ENCODE data around the gene NECTIN2.

The NECTIN2 gene

DNA sequence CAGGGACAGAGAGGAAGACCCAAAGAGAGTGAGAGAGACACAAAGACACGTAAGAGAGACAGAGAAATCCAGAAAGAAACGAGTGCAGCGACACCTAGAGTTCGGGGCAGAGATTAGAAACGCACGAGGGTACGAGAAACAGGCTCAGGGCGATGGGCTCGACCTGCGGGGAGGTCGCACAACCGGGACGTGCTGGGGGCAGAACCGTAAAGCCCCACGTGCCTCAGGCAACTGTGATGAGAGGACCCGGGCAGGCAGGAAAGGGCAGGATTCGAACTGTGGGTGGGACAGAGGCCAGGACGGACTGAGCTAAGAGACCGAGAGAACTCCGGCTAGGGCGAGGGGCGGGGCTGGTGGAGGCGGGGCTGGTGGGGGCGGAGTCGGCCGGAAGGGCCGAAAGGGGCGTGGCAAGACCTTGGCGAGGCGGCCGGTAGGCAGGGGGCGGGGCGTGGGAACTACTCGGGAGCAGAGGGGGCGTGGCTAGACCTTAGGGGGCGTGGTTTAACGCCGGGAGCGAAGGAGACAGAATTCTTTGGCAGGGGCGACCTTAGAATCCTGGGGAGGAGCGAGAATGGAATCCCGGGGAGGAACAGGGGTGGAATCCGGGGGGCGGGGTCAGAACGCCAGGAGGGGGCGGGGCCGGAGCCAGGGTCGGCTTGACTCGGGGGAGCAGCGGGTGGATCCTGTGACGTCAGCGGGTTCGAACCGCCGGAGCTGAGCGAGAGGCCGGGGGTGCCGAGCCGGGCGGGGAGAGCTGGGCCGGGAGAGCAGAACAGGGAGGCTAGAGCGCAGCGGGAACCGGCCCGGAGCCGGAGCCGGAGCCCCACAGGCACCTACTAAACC, at the start of gene NECTIN2:
TSS of gene NECTIN2 (plus strand) at position 686 of the 843 bp plus-strand sequence. CDS start 229 bp downstream, outside the sequence.
- H3K4me1 ChIP-seq (ENCODE audit: control insufficient read depth, insufficient read depth, low read length): peaks cover 45% of the 10 kb centered on the region

DNA sequence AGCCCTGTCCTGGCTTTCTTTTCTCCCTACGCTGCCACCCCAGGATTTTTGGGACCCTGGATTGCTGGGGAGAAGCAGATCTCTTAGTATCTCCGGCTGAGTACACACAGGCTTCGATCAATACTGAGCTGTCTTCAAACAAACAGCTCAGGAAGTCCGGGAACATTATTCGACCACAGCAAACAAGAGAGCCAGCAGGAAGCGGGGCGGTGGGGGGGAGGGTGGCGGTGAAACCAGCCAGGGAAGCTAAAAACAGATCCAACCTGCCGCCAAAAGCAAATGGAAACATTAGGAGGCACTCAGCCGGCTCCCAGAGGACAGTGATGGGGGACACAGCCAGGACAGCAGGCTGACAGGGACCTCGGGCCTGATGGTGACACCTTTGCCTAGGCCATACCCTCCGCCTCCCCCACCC, 49.4 kb upstream of the NECTIN2 start:
- Histone ChIP-seq H3K9ac (ENCODE audit: low read length) (no peak overlapping the region), H3K36me3 (ENCODE audit: control insufficient read depth, insufficient read depth, low read length) (peaks cover 10% of the 10 kb centered on the region), H3K4me3 (ENCODE audit: low read length) (no peak overlapping the region), H3K9me3 (ENCODE audit: control insufficient read depth, low read length) (no peaks in the 10 kb centered on the region), H3K4me1 (ENCODE audit: control insufficient read depth, insufficient read depth, low read length) (peaks cover 20% of the 10 kb centered on the region), H3K27me3 (ENCODE audit: control insufficient read depth, insufficient read depth, low read length) (no peaks in the 10 kb centered on the region)

More for the DNA sequence above, at the start of gene NECTIN2:
- peak within 1 kb of the TSS; percentile 98 for H3K9ac ChIP-seq (ENCODE audit: low read length)
- no peaks in the 10 kb centered on the region for H3K9me3 ChIP-seq (ENCODE audit: control insufficient read depth, low read length)
- H3K4me3 ChIP-seq (ENCODE audit: low read length): peak within 1 kb of the TSS; percentile 78
- H3K27me3 ChIP-seq (ENCODE audit: control insufficient read depth, insufficient read depth, low read length): no peaks in the 10 kb centered on the region
- no peaks in the 10 kb centered on the region for H3K36me3 ChIP-seq (ENCODE audit: control insufficient read depth, insufficient read depth, low read length)

DNA sequence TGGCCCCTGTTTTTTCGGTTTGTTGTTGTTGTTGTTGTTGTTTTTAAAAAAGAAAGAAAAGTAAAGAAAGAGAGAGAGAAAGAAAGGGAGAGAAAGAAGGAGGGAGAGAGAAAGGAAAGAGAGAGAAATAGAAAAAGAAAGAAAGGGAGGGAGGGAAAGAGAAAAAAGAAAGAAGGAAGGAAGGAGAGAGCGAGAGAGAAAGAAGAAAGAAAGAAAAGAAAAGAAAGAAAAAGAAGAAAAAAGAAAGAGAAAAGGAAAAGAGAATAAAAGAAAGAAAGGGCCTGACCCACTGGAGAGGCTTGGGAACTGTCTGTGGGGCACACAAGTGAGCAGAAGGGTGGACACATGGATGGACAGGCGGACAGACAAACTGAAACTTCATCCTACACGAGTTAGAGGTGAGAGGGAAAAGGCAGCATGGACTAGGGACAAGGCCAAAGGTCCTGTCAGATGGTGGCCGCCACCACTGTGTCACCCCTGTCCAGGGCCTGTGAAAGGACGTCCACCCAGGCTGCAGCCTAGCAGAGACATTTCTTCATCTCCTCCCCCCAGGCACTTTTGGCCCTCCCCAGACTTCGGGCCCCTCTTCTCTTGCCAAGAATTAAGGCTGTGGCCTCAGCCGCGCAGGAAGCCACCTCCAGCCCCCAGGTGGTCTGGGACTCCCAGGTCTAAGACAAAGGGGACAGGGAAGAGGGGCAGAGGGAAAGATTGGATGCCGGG, 46.3 kb upstream of the NECTIN2 start:
- Histone ChIP-seq H3K36me3 (ENCODE audit: control insufficient read depth, insufficient read depth, low read length) (peaks cover 5% of the 10 kb centered on the region), H3K4me3 (ENCODE audit: low read length) (no peak overlapping the region), H3K4me1 (ENCODE audit: control insufficient read depth, insufficient read depth, low read length) (peaks cover 20% of the 10 kb centered on the region), H3K9me3 (ENCODE audit: control insufficient read depth, low read length) (peaks cover 5% of the 10 kb centered on the region), H3K27me3 (ENCODE audit: control insufficient read depth, insufficient read depth, low read length) (no peaks in the 10 kb centered on the region), H3K9ac (ENCODE audit: low read length) (no peak overlapping the region)

DNA sequence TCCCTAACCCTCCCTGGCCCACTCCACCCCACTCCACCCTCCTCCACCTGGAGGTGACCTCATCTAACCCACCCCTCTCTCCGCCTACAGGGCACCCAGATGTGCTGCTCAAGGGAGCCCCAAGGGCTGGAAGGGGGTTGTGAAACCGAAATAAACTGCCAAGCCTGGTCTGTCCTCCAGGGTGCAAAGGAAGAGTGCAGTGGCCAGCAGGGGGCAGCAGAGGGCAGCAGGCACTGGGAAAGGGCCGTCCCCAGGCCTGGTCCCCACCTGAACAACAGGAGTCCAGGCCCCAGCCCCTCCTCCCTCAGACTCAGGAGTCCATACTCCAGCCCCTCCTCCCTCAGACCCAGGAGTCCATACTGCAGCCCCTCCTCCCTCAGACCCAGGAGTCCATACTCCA, 45.6 kb upstream of the NECTIN2 start:
- Histone ChIP-seq H3K4me1 (ENCODE audit: control insufficient read depth, insufficient read depth, low read length) (peaks cover 20% of the 10 kb centered on the region), H3K27me3 (ENCODE audit: control insufficient read depth, insufficient read depth, low read length) (no peaks in the 10 kb centered on the region), H3K9me3 (ENCODE audit: control insufficient read depth, low read length) (peaks cover 5% of the 10 kb centered on the region), H3K4me3 (ENCODE audit: low read length) (no peak overlapping the region), H3K36me3 (ENCODE audit: control insufficient read depth, insufficient read depth, low read length) (peaks cover 3% of the 10 kb centered on the region), H3K9ac (ENCODE audit: low read length) (no peak overlapping the region)

DNA sequence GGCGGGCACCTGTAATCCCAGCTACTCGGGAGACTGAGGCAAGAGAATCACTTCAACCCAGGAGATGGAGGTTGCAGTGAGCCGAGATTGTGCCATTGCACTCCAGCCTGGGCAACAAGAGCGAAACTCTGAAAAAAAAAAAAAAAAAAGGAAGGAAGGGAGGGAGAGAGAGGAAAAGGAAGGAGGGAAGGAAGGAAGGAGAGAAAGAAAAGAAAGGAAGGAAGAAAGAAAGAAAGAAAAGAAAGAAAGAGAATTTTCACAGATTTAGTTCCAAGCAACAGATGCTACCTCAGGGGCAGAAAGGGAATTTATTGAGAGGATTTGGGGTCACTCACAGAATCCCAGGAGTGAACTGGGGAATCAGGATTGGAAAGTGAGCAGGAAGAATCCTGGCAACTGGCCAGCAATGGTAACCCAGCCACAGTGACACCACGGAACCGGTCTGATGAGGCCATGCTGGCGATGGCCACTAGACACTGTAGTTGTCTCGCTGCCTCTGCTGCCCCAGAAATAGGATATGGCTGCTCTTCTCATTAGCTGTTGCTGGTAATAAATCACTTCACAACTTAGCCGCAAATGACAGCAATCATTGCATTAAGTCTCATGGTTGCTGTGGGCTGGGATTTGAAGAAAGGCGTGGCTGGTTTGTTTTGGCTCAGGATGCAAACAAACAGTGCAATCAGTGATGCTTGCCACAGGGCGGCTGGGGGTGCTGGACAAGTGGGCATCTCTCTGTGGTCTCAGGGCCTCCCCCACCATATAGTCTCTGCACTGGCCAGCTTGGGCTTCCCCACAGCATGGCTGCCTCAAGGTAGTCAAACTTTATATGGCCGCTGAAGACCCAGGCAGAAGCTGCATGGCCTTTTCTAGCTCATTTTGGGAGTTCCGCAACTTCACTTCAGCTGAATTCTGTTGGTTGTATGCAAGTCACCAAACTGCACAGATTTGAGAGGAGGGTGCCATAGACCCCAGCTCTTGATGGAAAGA, 42.4 kb upstream of the NECTIN2 start:
- Histone ChIP-seq H3K9ac (ENCODE audit: low read length) (no peak overlapping the region), H3K4me3 (ENCODE audit: low read length) (no peak overlapping the region)

DNA sequence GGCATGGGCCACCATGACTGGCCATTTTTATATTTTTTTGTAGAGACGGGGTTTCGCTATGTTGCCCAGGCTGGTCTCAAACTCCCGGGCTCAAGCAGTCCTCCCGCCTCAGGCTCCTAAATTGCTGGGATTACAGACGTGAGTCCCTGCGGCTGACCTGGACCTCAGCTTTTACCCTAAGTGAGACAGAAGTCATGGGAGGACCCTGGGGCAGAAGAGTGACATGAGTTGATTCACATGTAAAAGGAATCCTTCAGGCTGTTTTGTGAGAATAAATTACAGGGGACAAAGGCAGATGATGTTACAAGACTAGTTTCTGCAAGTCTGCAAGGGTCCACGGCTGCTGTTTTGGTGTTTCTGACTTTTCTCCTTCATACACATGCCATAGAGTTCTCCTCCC, 39.8 kb upstream of the NECTIN2 start:
- Histone ChIP-seq H3K27me3 (ENCODE audit: control insufficient read depth, insufficient read depth, low read length) (peaks cover 12% of the 10 kb centered on the region), H3K4me1 (ENCODE audit: control insufficient read depth, insufficient read depth, low read length) (peaks cover 26% of the 10 kb centered on the region), H3K9me3 (ENCODE audit: control insufficient read depth, low read length) (peaks cover 5% of the 10 kb centered on the region), H3K36me3 (ENCODE audit: control insufficient read depth, insufficient read depth, low read length) (no peaks in the 10 kb centered on the region), H3K4me3 (ENCODE audit: low read length) (no peak overlapping the region), H3K9ac (ENCODE audit: low read length) (no peak overlapping the region)

More for the DNA sequence above, 42.4 kb upstream of the NECTIN2 start:
- Histone ChIP-seq H3K9me3 (ENCODE audit: control insufficient read depth, low read length) (peaks cover 5% of the 10 kb centered on the region), H3K36me3 (ENCODE audit: control insufficient read depth, insufficient read depth, low read length) (no peaks in the 10 kb centered on the region), H3K4me1 (ENCODE audit: control insufficient read depth, insufficient read depth, low read length) (peaks cover 25% of the 10 kb centered on the region), H3K27me3 (ENCODE audit: control insufficient read depth, insufficient read depth, low read length) (no peaks in the 10 kb centered on the region)

DNA sequence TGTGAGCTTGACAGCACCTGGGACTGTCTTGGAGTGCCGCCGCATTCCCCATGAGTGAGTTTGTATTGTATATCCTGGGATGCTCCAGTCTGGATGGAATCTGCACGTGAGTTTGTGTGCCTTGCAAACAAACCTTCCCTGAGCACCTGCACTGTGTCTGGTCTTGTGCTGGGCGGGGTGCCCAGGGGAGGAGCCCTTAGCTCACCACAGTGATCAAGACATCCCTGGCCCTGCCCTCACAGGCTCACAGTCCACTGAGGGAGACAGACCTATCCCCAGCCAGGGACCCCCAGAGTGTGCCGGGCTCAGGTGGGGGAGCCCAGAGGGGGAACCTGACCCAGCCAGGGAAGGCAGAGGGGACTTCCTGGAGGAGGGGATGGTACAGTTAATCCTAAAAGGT, 38.9 kb upstream of the NECTIN2 start:
- H3K4me3 ChIP-seq (ENCODE audit: low read length): no peak overlapping the region
- no peak overlapping the region for H3K9ac ChIP-seq (ENCODE audit: low read length)
- H3K36me3 ChIP-seq (ENCODE audit: control insufficient read depth, insufficient read depth, low read length): no peaks in the 10 kb centered on the region
- peaks cover 26% of the 10 kb centered on the region for H3K4me1 ChIP-seq (ENCODE audit: control insufficient read depth, insufficient read depth, low read length)
- peaks cover 5% of the 10 kb centered on the region for H3K9me3 ChIP-seq (ENCODE audit: control insufficient read depth, low read length)
- H3K27me3 ChIP-seq (ENCODE audit: control insufficient read depth, insufficient read depth, low read length): peaks cover 12% of the 10 kb centered on the region

DNA sequence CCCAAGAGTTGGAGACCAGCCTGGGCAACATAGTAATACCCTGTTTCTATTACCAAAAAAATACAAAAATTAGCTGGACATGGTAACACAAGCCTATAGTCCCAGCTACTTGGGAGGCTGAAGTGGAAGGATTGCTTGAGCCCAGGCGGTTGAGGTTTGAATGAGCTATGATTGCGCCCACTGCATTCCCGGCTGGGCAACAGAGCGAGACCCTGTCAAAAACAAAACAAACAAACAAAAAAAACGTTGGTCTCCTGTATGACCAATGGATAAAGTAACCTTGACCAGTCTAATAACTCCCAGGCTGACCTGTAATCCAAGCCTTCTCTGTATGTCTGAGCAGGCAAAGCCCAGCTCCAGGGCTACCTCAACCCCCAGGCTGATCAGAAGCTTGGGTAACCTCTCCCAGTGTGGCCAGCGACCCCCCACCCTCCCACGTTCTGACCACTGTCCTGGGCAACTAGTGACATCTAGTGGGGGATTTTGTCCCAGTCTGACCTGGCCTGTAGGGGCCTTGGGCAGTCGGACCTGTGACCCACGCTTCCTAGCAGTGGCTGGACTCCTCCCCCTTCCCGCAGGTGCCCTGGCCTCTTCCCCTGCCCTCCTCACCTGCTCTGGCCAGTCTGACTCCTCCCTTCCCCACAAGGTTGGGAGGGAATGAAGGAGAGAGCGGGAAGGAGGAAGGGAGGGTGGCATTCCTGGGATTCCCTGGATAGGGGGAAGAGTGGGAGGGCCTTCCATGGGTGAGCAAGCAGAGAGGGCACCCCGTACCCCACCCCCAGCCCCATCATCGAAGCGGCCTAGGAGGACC, 38.2 kb upstream of the NECTIN2 start:
- Histone ChIP-seq H3K9ac (ENCODE audit: low read length) (peak overlapping the region; percentile 22), H3K9me3 (ENCODE audit: control insufficient read depth, low read length) (peaks cover 5% of the 10 kb centered on the region), H3K4me1 (ENCODE audit: control insufficient read depth, insufficient read depth, low read length) (peaks cover 26% of the 10 kb centered on the region), H3K27me3 (ENCODE audit: control insufficient read depth, insufficient read depth, low read length) (peaks cover 12% of the 10 kb centered on the region), H3K4me3 (ENCODE audit: low read length) (no peak overlapping the region), H3K36me3 (ENCODE audit: control insufficient read depth, insufficient read depth, low read length) (no peaks in the 10 kb centered on the region)

DNA sequence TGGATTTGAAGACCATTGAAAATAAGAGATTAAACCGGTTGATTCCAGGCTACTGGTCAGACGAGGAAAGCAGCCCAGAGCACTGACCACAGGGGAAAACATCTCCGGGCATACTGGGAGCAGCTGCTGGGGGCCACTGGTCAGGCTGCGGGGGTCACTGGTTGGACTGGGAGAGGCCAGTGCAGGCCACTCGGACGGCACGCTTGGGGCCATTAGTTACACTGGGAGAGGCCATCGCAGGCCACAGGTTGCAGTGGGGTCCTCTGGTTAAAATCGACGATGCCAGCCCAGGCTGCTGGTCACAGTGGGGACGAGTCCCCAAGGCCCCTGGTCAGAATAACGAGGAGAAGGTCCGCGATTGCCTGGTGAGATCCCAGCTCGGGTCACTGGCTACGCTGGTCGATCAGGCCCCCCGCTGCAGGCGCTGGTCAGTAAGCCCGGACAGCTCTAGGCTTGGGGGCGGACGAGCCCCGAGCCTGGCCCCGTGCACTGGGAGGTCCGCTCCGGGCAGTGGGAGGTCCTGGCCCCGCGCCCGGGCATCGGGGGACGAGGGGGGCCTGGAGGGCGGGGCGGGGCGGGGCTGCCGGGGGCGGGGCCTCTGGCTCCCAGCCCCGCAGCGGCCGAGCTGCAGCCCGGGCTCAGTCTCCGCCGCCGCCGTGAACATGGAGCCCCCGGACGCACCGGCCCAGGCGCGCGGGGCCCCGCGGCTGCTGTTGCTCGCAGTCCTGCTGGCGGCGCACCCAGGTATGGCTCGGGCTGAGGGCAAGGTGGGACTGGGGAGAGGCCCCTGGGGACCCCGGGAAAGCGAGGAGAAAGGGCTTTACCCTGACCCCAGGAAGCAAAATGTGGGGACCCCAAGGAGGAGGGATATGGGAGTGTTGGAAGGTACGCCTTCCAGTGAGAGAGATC, 37.4 kb upstream of the NECTIN2 start, which contains the start of gene BCAM:
TSS of gene BCAM (plus strand) at position 641 of the 909 bp plus-strand sequence. CDS start at position 663, 22 bp downstream.
- Histone ChIP-seq H3K27me3 (ENCODE audit: control insufficient read depth, insufficient read depth, low read length) (peaks cover 12% of the 10 kb centered on the region), H3K4me3 (ENCODE audit: low read length) (peak within 1 kb of the TSS; percentile 47), H3K4me1 (ENCODE audit: control insufficient read depth, insufficient read depth, low read length) (peaks cover 26% of the 10 kb centered on the region), H3K9ac (ENCODE audit: low read length) (peak within 1 kb of the TSS; percentile 66), H3K9me3 (ENCODE audit: control insufficient read depth, low read length) (peaks cover 4% of the 10 kb centered on the region), H3K36me3 (ENCODE audit: control insufficient read depth, insufficient read depth, low read length) (no peaks in the 10 kb centered on the region)

DNA sequence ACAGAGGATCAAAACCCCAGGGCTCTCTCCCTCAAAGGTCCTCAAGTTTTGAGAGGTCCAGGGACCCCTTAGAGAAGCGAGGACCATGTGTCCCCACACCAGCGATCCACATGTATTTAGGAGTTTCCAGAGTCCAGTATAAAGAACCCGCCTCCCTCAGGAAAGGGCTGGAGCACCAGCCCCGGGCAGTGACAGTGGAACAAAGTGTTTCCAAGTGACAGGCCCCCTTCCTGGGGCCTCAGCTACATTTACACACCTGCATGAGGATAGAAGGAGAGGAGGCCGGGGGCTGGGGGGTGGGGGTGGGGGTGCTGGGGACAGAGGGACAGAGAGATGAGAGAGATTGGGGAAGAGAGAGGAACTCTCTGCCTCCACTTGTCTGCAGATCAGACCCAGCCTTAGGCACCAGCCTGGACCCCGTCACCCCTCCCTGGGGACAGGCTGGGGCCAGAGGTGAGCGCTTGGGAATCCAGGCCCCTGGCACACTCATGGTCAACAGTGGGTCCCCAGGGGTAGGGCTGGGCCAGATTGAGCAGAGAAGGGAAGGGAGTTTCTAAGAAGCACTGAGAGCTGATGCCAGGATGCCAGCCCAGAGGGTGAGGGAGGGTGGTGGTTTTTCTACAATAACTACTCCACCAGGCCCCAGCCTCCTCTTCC, 36.4 kb upstream of the NECTIN2 start:
- H3K9ac ChIP-seq (ENCODE audit: low read length): peak overlapping the region; percentile 66
- peaks cover 12% of the 10 kb centered on the region for H3K27me3 ChIP-seq (ENCODE audit: control insufficient read depth, insufficient read depth, low read length)
- peak overlapping the region; percentile 47 for H3K4me3 ChIP-seq (ENCODE audit: low read length)
- H3K4me1 ChIP-seq (ENCODE audit: control insufficient read depth, insufficient read depth, low read length): peaks cover 26% of the 10 kb centered on the region
- H3K36me3 ChIP-seq (ENCODE audit: control insufficient read depth, insufficient read depth, low read length): no peaks in the 10 kb centered on the region
- H3K9me3 ChIP-seq (ENCODE audit: control insufficient read depth, low read length): no peaks in the 10 kb centered on the region

Data from mucosa of stomach (tissue), 1 donor.